Thyroid gland (tissue), 4 donors: ENCODE measurements around the gene MEI1.

Experiments
- POLR2A ChIP-seq, 2 donors: fragments of 450-650 bp; IDR thresholded peaks; one replicate each; pipeline ENCODE4 v1.6.1; 2017; ENCODE audit warnings: antibody characterized with exemption in 2 of 2, mild to moderate bottlenecking in 2 of 2, moderate library complexity in 1 of 2
- TF ChIP-seq, protein P1 (sequence below), 6 experiments: fragments of 200-600 bp in 3 of 6; fragments of 450-650 bp in 3 of 6; sonication (generic) in 3 of 6; IDR thresholded peaks; one replicate each; pipeline ENCODE4 v1.5.1; 2016 to 2019; ENCODE audit warnings: antibody characterized with exemption in 6 of 6, mild to moderate bottlenecking in 2 of 6, inconsistent platforms in 1 of 6, moderate library complexity in 1 of 6

DNA sequence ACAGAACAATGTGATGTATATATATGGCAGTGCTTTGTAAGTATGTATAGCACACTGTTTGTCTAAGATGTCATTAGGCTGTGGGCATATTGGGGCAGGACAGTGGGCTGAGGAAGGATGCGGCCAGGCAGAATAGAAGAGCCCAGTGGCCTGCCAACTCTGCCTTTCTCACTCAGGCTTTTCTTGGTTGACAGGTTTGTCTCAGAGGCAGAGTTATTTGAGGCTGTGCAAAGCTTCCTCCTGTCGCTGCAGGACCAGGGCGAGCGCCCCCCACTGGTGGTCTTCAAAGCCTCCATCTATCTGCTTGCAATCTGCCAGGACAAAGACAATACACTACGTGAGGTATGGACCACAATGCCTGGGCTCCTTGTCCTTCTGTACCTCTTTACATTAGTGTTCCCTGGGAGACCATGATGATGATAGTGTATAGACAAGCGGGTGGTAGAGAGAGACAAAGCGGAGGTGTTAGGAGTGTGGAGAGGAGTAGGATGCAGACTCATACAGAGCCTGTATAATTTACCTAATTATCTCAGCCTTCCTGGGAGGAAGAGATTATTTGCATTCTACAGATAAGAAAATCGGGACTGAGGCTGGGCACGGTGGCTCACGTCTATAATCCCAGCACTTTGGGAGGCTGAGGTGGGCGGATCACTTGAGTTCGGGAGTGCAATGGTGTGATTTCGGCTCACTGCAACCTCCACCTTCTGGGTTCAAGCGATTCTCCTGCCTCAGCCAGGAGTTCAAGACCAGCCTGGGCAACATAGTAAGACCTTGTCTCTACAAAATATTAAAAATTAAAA lies 63.9 kb downstream of the MEI1 start:
- TF ChIP-seq, protein P1, sequence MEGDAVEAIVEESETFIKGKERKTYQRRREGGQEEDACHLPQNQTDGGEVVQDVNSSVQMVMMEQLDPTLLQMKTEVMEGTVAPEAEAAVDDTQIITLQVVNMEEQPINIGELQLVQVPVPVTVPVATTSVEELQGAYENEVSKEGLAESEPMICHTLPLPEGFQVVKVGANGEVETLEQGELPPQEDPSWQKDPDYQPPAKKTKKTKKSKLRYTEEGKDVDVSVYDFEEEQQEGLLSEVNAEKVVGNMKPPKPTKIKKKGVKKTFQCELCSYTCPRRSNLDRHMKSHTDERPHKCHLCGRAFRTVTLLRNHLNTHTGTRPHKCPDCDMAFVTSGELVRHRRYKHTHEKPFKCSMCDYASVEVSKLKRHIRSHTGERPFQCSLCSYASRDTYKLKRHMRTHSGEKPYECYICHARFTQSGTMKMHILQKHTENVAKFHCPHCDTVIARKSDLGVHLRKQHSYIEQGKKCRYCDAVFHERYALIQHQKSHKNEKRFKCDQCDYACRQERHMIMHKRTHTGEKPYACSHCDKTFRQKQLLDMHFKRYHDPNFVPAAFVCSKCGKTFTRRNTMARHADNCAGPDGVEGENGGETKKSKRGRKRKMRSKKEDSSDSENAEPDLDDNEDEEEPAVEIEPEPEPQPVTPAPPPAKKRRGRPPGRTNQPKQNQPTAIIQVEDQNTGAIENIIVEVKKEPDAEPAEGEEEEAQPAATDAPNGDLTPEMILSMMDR (IDR thresholded peaks at IDR 0.05): peak in 1 of 6 experiments; percentile 15
- TF ChIP-seq POLR2A (IDR thresholded peaks at IDR 0.05): no peak
